ENCODE results near the gene LAMA4.
"Not testable (repeated sequence)": the region's sequence is repeated elsewhere in the genome, so short reads cannot be mapped to it uniquely, and the experiment has no call there.

The LAMA4 gene

GRCh38 chr6:112206110-112206458 lies 48.3 kb downstream of the LAMA4 start:
- DNase-seq = no peak

GRCh38 chr6:112205427-112206109 lies 48.8 kb downstream of the LAMA4 start:
- no peak for DNase-seq

GRCh38 chr6:112204350-112204706 lies 50.0 kb downstream of the LAMA4 start:
- DNase-seq = no peak

- no peak for DNase-seq
Observed at GRCh38 chr6:112203577-112204349, 50.6 kb downstream of the LAMA4 start.

- DNase-seq = no peak
Observed at GRCh38 chr6:112202639-112203341, 51.6 kb downstream of the LAMA4 start.

- not testable (repeated sequence) for DNase-seq
Observed at GRCh38 chr6:112200185-112200914, 54.0 kb downstream of the LAMA4 start.

- no peak for DNase-seq
Observed at GRCh38 chr6:112199001-112199403, 55.4 kb downstream of the LAMA4 start.

GRCh38 chr6:112198582-112198981 lies 55.8 kb downstream of the LAMA4 start:
- DNase-seq = no peak

- no peak for DNase-seq
Observed at GRCh38 chr6:112197636-112198035, 56.7 kb downstream of the LAMA4 start.

- no peak for DNase-seq
Observed at GRCh38 chr6:112196306-112196705, 58.1 kb downstream of the LAMA4 start.

GRCh38 chr6:112195166-112195565 lies 59.2 kb downstream of the LAMA4 start:
- DNase-seq = no peak

GRCh38 chr6:112194511-112194910 lies 59.9 kb downstream of the LAMA4 start:
- no peak for DNase-seq

- DNase-seq = no peak
Observed at GRCh38 chr6:112193535-112194051, 60.8 kb downstream of the LAMA4 start.

GRCh38 chr6:112193117-112193516 lies 61.2 kb downstream of the LAMA4 start:
- no peak for DNase-seq

- no peak for DNase-seq
Observed at GRCh38 chr6:112191509-112192020, 62.8 kb downstream of the LAMA4 start.

GRCh38 chr6:112190164-112190563 lies 64.2 kb downstream of the LAMA4 start:
- no peak for DNase-seq

GRCh38 chr6:112189494-112189893 lies 64.9 kb downstream of the LAMA4 start:
- DNase-seq = no peak

GRCh38 chr6:112188906-112189305 lies 65.5 kb downstream of the LAMA4 start:
- DNase-seq = no peak

- DNase-seq = no peak
Observed at GRCh38 chr6:112187736-112188135, 66.6 kb downstream of the LAMA4 start.

- DNase-seq = no peak
Observed at GRCh38 chr6:112184951-112185350, 69.4 kb downstream of the LAMA4 start.

- no peak for DNase-seq
Observed at GRCh38 chr6:112183271-112183671, 71.1 kb downstream of the LAMA4 start.

- DNase-seq = no peak
Observed at GRCh38 chr6:112181130-112181529, 73.2 kb downstream of the LAMA4 start.
